Right ventricle myocardium inferior (tissue), 1 donor: ENCODE results near the gene DRC3. TPM values are rescaled to one million over a fixed set of nuclear protein-coding genes. Genes with fewer than 3 reads are reported as not detected.

Experiments
- ATAC-seq: fragments of 200-7000 bp; cut with Tn5 transposase; one replicate; pipeline ENCODE4 v1.9.1; 2020; ENCODE audit warnings: mild to moderate bottlenecking, moderate library complexity
- DNase-seq: peaks from one replicate; pipeline ENCODE4 v3.0.0; 2021; ENCODE audit errors: missing footprints
- intact Hi-C: fragments of 100-400 bp; cut with DNase I; formaldehyde crosslinking; loops from one replicate; pipeline ENCODE4 v1.11.0; 2022
- total RNA-seq: library from RNA; stranded (reverse); fragmentation: NEBNext Ultra II Directional; extraction: Animal tissue kit (Norgen Biotek cat#: 25700); gene quantifications from one replicate; pipeline ENCODE4 v1.2.1, GENCODE V29; 2021
- donor health status: DM: no; HTN: yes; CAD: no; lungs with severe emphysema.

The DRC3 gene
- total RNA-seq, 1 donor from 2014 or later: 1.6 TPM

- intact Hi-C loops: no loop called here
- no peak for DNase-seq
- ATAC-seq: no peak
Measured at GRCh38 chr17:17963066-17963465, 9.6 kb upstream of the DRC3 start.

GRCh38 chr17:17963694-17964436 is 8.8 kb upstream of the DRC3 start:
- ATAC-seq (no peak), DNase-seq (no peak)
- intact Hi-C loops: no loop called here

GRCh38 chr17:17964710-17965109 is 8.0 kb upstream of the DRC3 start:
- DNase-seq (no peak), ATAC-seq (no peak)
- intact Hi-C loops: no loop called here

- intact Hi-C loops: no loop called here
- DNase-seq (no peak), ATAC-seq (peak; percentile 7)
Measured at GRCh38 chr17:17965152-17965721, 7.4 kb upstream of the DRC3 start.

- intact Hi-C loops: no loop called here
- no peak for ATAC-seq
- DNase-seq: no peak
Measured at GRCh38 chr17:17966399-17966798, 6.3 kb upstream of the DRC3 start.

- intact Hi-C loops: loop anchor here (2.0 to 5.0 kb wide), 3 partner anchors 48 to 274 kb away; no protein-coding TSS in a partner anchor
- DNase-seq (no peak), ATAC-seq (no peak)
Measured at GRCh38 chr17:17970699-17971430, 1.8 kb upstream of the DRC3 start.

GRCh38 chr17:17971431-17972125 is 1.1 kb upstream of the DRC3 start:
- DNase-seq (no peak), ATAC-seq (peak; percentile 32)
- intact Hi-C loops: loop anchor here (2.0 to 5.0 kb wide), 4 partner anchors 49 to 274 kb away; no protein-coding TSS in a partner anchor

GRCh38 chr17:17972952-17973254 is 241 bp downstream of the DRC3 start:
- intact Hi-C loops: loop anchor here (2.0 to 5.0 kb wide), 3 partner anchors 60 to 276 kb away; no protein-coding TSS in a partner anchor

GRCh38 chr17:17975436-17975835 is 2.8 kb downstream of the DRC3 start:
- ATAC-seq: no peak
- intact Hi-C loops: no loop called here
- DNase-seq: no peak

More at GRCh38 chr17:17972952-17973254, 241 bp downstream of the DRC3 start:
- no peak for ATAC-seq
- DNase-seq: no peak

GRCh38 chr17:17976931-17977570 is 4.4 kb downstream of the DRC3 start:
- ATAC-seq (no peak), DNase-seq (no peak)
- intact Hi-C loops: no loop called here

GRCh38 chr17:17978481-17979424 is 6.1 kb downstream of the DRC3 start:
- intact Hi-C loops: no loop called here
- DNase-seq (no peak), ATAC-seq (no peak)

GRCh38 chr17:17979778-17980177 is 7.1 kb downstream of the DRC3 start:
- no peak for DNase-seq
- intact Hi-C loops: no loop called here

GRCh38 chr17:17981330-17981729 is 8.7 kb downstream of the DRC3 start:
- DNase-seq (no peak), ATAC-seq (no peak)
- intact Hi-C loops: no loop called here

More at GRCh38 chr17:17979778-17980177, 7.1 kb downstream of the DRC3 start:
- ATAC-seq: no peak

GRCh38 chr17:17982801-17983200 is 10.1 kb downstream of the DRC3 start:
- DNase-seq (no peak), ATAC-seq (no peak)
- intact Hi-C loops: no loop called here

GRCh38 chr17:17983376-17983775 is 10.7 kb downstream of the DRC3 start:
- intact Hi-C loops: no loop called here
- ATAC-seq: no peak
- no peak for DNase-seq

GRCh38 chr17:17983776-17984175 is 11.1 kb downstream of the DRC3 start:
- DNase-seq: no peak
- no peak for ATAC-seq
- intact Hi-C loops: no loop called here

- DNase-seq: no peak
Measured at GRCh38 chr17:17985153-17985552, 12.5 kb downstream of the DRC3 start.

GRCh38 chr17:17985555-17985954 is 12.9 kb downstream of the DRC3 start:
- DNase-seq (no peak), ATAC-seq (no peak)
- intact Hi-C loops: no loop called here

More at GRCh38 chr17:17985153-17985552, 12.5 kb downstream of the DRC3 start:
- intact Hi-C loops: no loop called here
- ATAC-seq: no peak
